Forelimb muscle (tissue), 1 donor: ENCODE data around the gene PALLD. TPM values are rescaled to one million over a fixed set of nuclear protein-coding genes. Genes with fewer than 3 reads are reported as not detected.
A peak's percentile ranks its signal among the peaks of the same experiment; 100 is the strongest.
"Not testable (repeated sequence)": the region's sequence is repeated elsewhere in the genome, so short reads cannot be mapped to it uniquely, and the experiment has no call there.

Experiments used
- DNase-seq: peaks from one replicate; pipeline ENCODE4 v3.0.0-alpha.2; 2013; ENCODE audit warnings: low read depth
- polyA plus RNA-seq: library from polyadenylated mRNA; unstranded; fragments of 120-200 nt; gene quantifications from one replicate; pipeline ENCODE4 v1.2.1, GENCODE V29; 2013; ENCODE audit not compliant: insufficient read length

The PALLD gene
- polyA plus RNA-seq, 1 donor, result 167 TPM

GRCh38 chr4:168893205-168893604, 396.4 kb downstream of the PALLD start:
- DNase-seq, result no peak

GRCh38 chr4:168893807-168894206, 397.0 kb downstream of the PALLD start:
- DNase-seq, result no peak

GRCh38 chr4:168900080-168900479, 403.2 kb downstream of the PALLD start:
- DNase-seq, result no peak

GRCh38 chr4:168907119-168907698, 410.4 kb downstream of the PALLD start:
- no peak for DNase-seq

GRCh38 chr4:168908093-168908492, 411.2 kb downstream of the PALLD start:
- DNase-seq, result no peak

GRCh38 chr4:168908851-168909273, 412.0 kb downstream of the PALLD start:
- DNase-seq, result peak; percentile 78

- no peak for DNase-seq
These were observed 417.2 kb downstream of the PALLD start for GRCh38 chr4:168914095-168914494.

- DNase-seq, result no peak
These were observed 420.4 kb downstream of the PALLD start for GRCh38 chr4:168917138-168917779.

- DNase-seq, result no peak
These were observed 423.0 kb downstream of the PALLD start for GRCh38 chr4:168919706-168920324.

GRCh38 chr4:168920441-168921065, 423.7 kb downstream of the PALLD start:
- DNase-seq, result no peak

GRCh38 chr4:168923526-168924194, 426.8 kb downstream of the PALLD start:
- DNase-seq, result peak; percentile 54

GRCh38 chr4:168924667-168925066, 427.8 kb downstream of the PALLD start:
- no peak for DNase-seq

- no peak for DNase-seq
These were observed 429.1 kb downstream of the PALLD start for GRCh38 chr4:168925789-168926490.

- no peak for DNase-seq
These were observed 431.5 kb downstream of the PALLD start for GRCh38 chr4:168928346-168928745.

GRCh38 chr4:168928875-168929274, 432.0 kb downstream of the PALLD start:
- DNase-seq, result no peak

- no peak for DNase-seq
These were observed 433.8 kb downstream of the PALLD start for GRCh38 chr4:168930413-168931196.

- no peak for DNase-seq
These were observed 434.4 kb downstream of the PALLD start for GRCh38 chr4:168931215-168931650.

- DNase-seq, result no peak
These were observed 435.3 kb downstream of the PALLD start for GRCh38 chr4:168932138-168932537.

- DNase-seq, result no peak
These were observed 436.6 kb downstream of the PALLD start for GRCh38 chr4:168933423-168933822.

GRCh38 chr4:168937473-168937872, 440.6 kb downstream of the PALLD start:
- DNase-seq, result not testable (repeated sequence)

- no peak for DNase-seq
These were observed 446.1 kb downstream of the PALLD start for GRCh38 chr4:168942985-168943384.
